Tibial nerve (tissue), 4 donors: ENCODE data around the gene PON1. TPM values are rescaled to one million over a fixed set of nuclear protein-coding genes. Genes with fewer than 3 reads are reported as not detected.

Experiments
- DNase-seq, 2 donors: peaks; one replicate each; pipeline ENCODE4 v3.0.0-alpha.2; 2019; ENCODE audit warnings: low spot score in 2 of 2
- H3K27ac ChIP-seq, 4 donors: fragments of 200-600 bp; sonication (generic) in 3 of 4; one replicate each; pipeline ENCODE4 v1.5.1; 2017 to 2019; ENCODE audit warnings: mild to moderate bottlenecking in 1 of 4
- H3K27me3 ChIP-seq, 2 donors: fragments of 200-600 bp; sonication (generic) in 1 of 2; one replicate each; pipeline versions ENCODE4 v1.5.1 to v1.6.0; 2017 to 2019
- H3K36me3 ChIP-seq, 3 donors: fragments of 200-600 bp; sonication (generic); one replicate each; pipeline ENCODE4 v1.5.1; 2018 to 2019
- H3K4me1 ChIP-seq, 4 donors: fragments of 200-600 bp; sonication (generic) in 3 of 4; one replicate each; pipeline ENCODE4 v1.5.1; 2017 to 2019
- H3K4me3 ChIP-seq, 4 donors: fragments of 200-600 bp; sonication (generic) in 3 of 4; one replicate each; pipeline ENCODE4 v1.5.1; 2017 to 2019; ENCODE audit warnings: mild to moderate bottlenecking in 1 of 4, moderate library complexity in 1 of 4
- H3K9me3 ChIP-seq, 4 donors: fragments of 200-600 bp; sonication (generic) in 3 of 4; one replicate each; pipeline ENCODE4 v1.5.1; 2017 to 2019
- CTCF ChIP-seq, 5 experiments: fragments of 200-600 bp in 3 of 5; fragments of 450-650 bp in 2 of 5; sonication (generic) in 3 of 5; IDR thresholded peaks; one replicate each; pipeline ENCODE4 v1.5.1; 2016 to 2019; ENCODE audit warnings: antibody characterized with exemption in 5 of 5, mild to moderate bottlenecking in 3 of 5, moderate library complexity in 2 of 5
- EP300 ChIP-seq, 2 donors: sonication (generic); formaldehyde crosslinking; IDR thresholded peaks; one replicate each; pipeline ENCODE4 v1.6.1; 2017; ENCODE audit warnings: antibody characterized with exemption in 2 of 2, mild to moderate bottlenecking in 1 of 2
- POLR2A ChIP-seq, 2 donors: fragments of 450-650 bp; IDR thresholded peaks; one replicate each; pipeline ENCODE4 v1.6.1; 2017; ENCODE audit warnings: antibody characterized with exemption in 2 of 2, mild to moderate bottlenecking in 2 of 2, moderate library complexity in 2 of 2
- WGBS, 2 donors: methylation state at CpG; one replicate each; pipeline ENCODE4 v1.1.5; 2018; 5-methylcytosine and 5-hydroxymethylcytosine counted together
- total RNA-seq, 4 donors: library from RNA; depleted of rRNA; stranded (reverse); fragments of >200 nt; gene quantifications; one replicate each; pipeline ENCODE4 v1.1.0, GENCODE V29; 2016

The PON1 gene
- total RNA-seq, 4 donors from 2014 or later = not detected

GRCh38 chr7:95279417-95279816, 44.9 kb downstream of the PON1 start:
- TF ChIP-seq CTCF (IDR thresholded peaks at IDR 0.05) (no peak), EP300 (IDR thresholded peaks at IDR 0.05) (no peak)
- Histone ChIP-seq H3K4me3 (no peak overlapping the region), H3K27ac (no peak overlapping the region), H3K27me3 (no peaks in the 10 kb centered on the region), H3K4me1 (no peaks in the 10 kb centered on the region), H3K36me3 (peaks cover 0 to 13% (median 0%) of the 10 kb centered on the region in 3 donors), H3K9me3 (no peaks in the 10 kb centered on the region)
- no peak for DNase-seq
- 75 to 81% methylated on average over 2 of the region's 2 CpGs for WGBS, 2 donors

GRCh38 chr7:95276114-95276513, 48.2 kb downstream of the PON1 start:
- Histone ChIP-seq H3K27ac (no peak overlapping the region), H3K4me3 (no peak overlapping the region), H3K4me1 (no peaks in the 10 kb centered on the region), H3K27me3 (no peaks in the 10 kb centered on the region), H3K36me3 (peaks cover 0 to 16% (median 0%) of the 10 kb centered on the region in 3 donors), H3K9me3 (no peaks in the 10 kb centered on the region)
- TF ChIP-seq CTCF (IDR thresholded peaks at IDR 0.05) (no peak), EP300 (IDR thresholded peaks at IDR 0.05) (no peak), POLR2A (IDR thresholded peaks at IDR 0.05) (no peak)
- no peak for DNase-seq
- 65 to 69% methylated on average over 2 of the region's 2 CpGs for WGBS, 2 donors

- WGBS, 2 donors = 88 to 92% methylated on average over 5 of the region's 5 CpGs
- Histone ChIP-seq H3K27ac (no peak overlapping the region), H3K27me3 (no peaks in the 10 kb centered on the region), H3K4me1 (no peaks in the 10 kb centered on the region), H3K4me3 (no peak overlapping the region), H3K9me3 (no peaks in the 10 kb centered on the region), H3K36me3 (peaks cover 0 to 11% (median 0%) of the 10 kb centered on the region in 3 donors)
- no peak for DNase-seq
- TF ChIP-seq POLR2A (IDR thresholded peaks at IDR 0.05) (no peak), CTCF (IDR thresholded peaks at IDR 0.05) (no peak), EP300 (IDR thresholded peaks at IDR 0.05) (no peak)
Observed at GRCh38 chr7:95269640-95270039, 54.7 kb downstream of the PON1 start.

- TF ChIP-seq CTCF (IDR thresholded peaks at IDR 0.05) (no peak), POLR2A (IDR thresholded peaks at IDR 0.05) (no peak), EP300 (IDR thresholded peaks at IDR 0.05) (no peak)
- DNase-seq = no peak
- Histone ChIP-seq H3K27ac (no peak overlapping the region), H3K27me3 (no peaks in the 10 kb centered on the region), H3K4me1 (no peaks in the 10 kb centered on the region), H3K4me3 (no peak overlapping the region), H3K36me3 (peaks cover 0 to 5% (median 0%) of the 10 kb centered on the region in 3 donors), H3K9me3 (no peaks in the 10 kb centered on the region)
- WGBS, 2 donors = 83 to 93% methylated on average over 2 of the region's 2 CpGs
Observed at GRCh38 chr7:95267754-95268153, 56.6 kb downstream of the PON1 start.

- DNase-seq = no peak
- H3K36me3 ChIP-seq = peaks cover 0 to 5% (median 0%) of the 10 kb centered on the region in 3 donors
- no peak overlapping the region for H3K4me3 ChIP-seq
- H3K27me3 ChIP-seq = no peaks in the 10 kb centered on the region
- no peaks in the 10 kb centered on the region for H3K4me1 ChIP-seq
- WGBS, 2 donors = 95 to 96% methylated on average over 2 of the region's 2 CpGs
- no peaks in the 10 kb centered on the region for H3K9me3 ChIP-seq
- no peak overlapping the region for H3K27ac ChIP-seq
- TF ChIP-seq EP300 (IDR thresholded peaks at IDR 0.05) (no peak), POLR2A (IDR thresholded peaks at IDR 0.05) (no peak), CTCF (IDR thresholded peaks at IDR 0.05) (no peak)
Observed at GRCh38 chr7:95265634-95266033, 58.7 kb downstream of the PON1 start.
